Testis (tissue), 3 donors: Measurements from ENCODE around the gene IRF2. TPM values are rescaled to one million over a fixed set of nuclear protein-coding genes. Genes with fewer than 3 reads are reported as not detected.
A peak's percentile ranks its signal among the peaks of the same experiment; 100 is the strongest.

Experiments used
- DNase-seq: peaks from one replicate; pipeline ENCODE4 v3.0.0-alpha.2; 2019
- H3K27ac ChIP-seq, 2 donors: fragments of 200-600 bp; sonication (generic); one replicate each; pipeline ENCODE4 v1.5.1; 2019
- H3K27me3 ChIP-seq: fragments of 200-600 bp; sonication (generic); one replicate; pipeline ENCODE4 v1.5.1; 2019
- H3K36me3 ChIP-seq: fragments of 200-600 bp; sonication (generic); one replicate; pipeline ENCODE4 v1.5.1; 2017; ENCODE audit warnings: low read depth; ENCODE audit errors: missing control alignments
- H3K4me1 ChIP-seq: fragments of 200-600 bp; sonication (generic); one replicate; pipeline ENCODE4 v1.5.1; 2019
- H3K4me3 ChIP-seq, 2 donors: fragments of 200-600 bp; sonication (generic); one replicate each; pipeline ENCODE4 v1.5.1; 2017 to 2019
- H3K9me3 ChIP-seq: fragments of 200-600 bp; sonication (generic); one replicate; pipeline ENCODE4 v1.5.1; 2017
- POLR2A ChIP-seq: fragments of 450-650 bp; IDR thresholded peaks from one replicate; pipeline ENCODE4 v1.6.1; 2017; ENCODE audit warnings: antibody characterized with exemption, mild to moderate bottlenecking, moderate library complexity
- WGBS, 2 donors: methylation state at CpG; one replicate each; pipeline ENCODE4 v1.1.5; 2018; 5-methylcytosine and 5-hydroxymethylcytosine counted together
- intact Hi-C: fragments of 100-400 bp; cut with DNase I; formaldehyde crosslinking; loops from one replicate; pipeline ENCODE4 v1.15.1; 2023; ENCODE audit warnings: low total_unique reads
- polyA plus RNA-seq: library from polyadenylated mRNA; stranded (reverse); fragments of 350-450 nt; fragmentation: Illumina TruSeq; extraction: RNeasy Lipid Tissue Mini Kit (QIAGEN cat#74804); gene quantifications from one replicate; pipeline ENCODE4 v1.2.3, GENCODE V29; 2014; ENCODE audit warnings: low read depth, low replicate concordance; ENCODE audit not compliant: insufficient read depth
- total RNA-seq, 2 donors: library from RNA; depleted of rRNA; stranded (reverse); fragments of >200 nt; gene quantifications; one replicate each; pipeline ENCODE4 v1.2.3, GENCODE V29; 2016
- TF ChIP-seq, protein P1 (sequence below), 3 experiments: fragments of 450-650 bp in 2 of 3; fragments of 200-600 bp in 1 of 3; sonication (generic) in 1 of 3; IDR thresholded peaks; one replicate each; pipeline ENCODE4 v1.5.1; 2016 to 2019; ENCODE audit warnings: antibody characterized with exemption in 3 of 3, mild to moderate bottlenecking in 2 of 3, moderate library complexity in 1 of 3

The IRF2 gene
- total and polyA plus RNA-seq, 3 donors from 2014 or later: 13.0 to 22.3 (median 16.1) TPM

DNA sequence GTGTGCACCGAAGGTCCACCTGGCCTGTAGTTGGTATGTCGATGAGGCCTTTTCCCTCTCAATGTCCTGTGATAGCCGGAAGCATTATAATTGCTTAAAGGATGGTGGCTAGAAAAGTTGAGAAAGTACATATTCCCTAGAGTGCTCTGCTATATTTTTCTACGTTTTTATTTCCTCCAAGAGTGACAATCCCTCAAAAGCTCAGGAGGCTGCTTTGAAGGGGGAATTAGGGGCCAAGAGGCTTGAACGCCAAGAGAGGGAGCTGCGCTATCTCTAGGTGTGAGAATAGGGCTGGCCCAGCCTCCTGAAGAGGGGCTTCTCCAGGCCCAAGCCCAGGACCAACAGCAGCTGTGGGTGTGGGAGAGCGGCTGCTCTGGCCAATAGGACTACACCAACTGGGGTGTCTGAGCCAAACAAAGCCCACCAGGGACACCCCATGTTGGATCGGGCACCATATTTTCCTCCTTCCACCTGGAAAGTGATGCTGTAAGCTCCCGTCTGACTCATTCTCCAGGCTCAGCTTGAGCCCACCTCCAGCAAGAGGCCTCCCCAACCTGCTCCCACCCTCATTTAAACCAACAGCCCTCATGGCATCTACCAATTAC lies 124.0 kb downstream of the IRF2 start:
- TF ChIP-seq POLR2A: no peak
- TF ChIP-seq, protein P1, sequence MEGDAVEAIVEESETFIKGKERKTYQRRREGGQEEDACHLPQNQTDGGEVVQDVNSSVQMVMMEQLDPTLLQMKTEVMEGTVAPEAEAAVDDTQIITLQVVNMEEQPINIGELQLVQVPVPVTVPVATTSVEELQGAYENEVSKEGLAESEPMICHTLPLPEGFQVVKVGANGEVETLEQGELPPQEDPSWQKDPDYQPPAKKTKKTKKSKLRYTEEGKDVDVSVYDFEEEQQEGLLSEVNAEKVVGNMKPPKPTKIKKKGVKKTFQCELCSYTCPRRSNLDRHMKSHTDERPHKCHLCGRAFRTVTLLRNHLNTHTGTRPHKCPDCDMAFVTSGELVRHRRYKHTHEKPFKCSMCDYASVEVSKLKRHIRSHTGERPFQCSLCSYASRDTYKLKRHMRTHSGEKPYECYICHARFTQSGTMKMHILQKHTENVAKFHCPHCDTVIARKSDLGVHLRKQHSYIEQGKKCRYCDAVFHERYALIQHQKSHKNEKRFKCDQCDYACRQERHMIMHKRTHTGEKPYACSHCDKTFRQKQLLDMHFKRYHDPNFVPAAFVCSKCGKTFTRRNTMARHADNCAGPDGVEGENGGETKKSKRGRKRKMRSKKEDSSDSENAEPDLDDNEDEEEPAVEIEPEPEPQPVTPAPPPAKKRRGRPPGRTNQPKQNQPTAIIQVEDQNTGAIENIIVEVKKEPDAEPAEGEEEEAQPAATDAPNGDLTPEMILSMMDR (IDR thresholded peaks at IDR 0.05): no peak
- H3K27me3 ChIP-seq: no peaks in the 10 kb centered on the region
- intact Hi-C loops: no loop called here

DNA sequence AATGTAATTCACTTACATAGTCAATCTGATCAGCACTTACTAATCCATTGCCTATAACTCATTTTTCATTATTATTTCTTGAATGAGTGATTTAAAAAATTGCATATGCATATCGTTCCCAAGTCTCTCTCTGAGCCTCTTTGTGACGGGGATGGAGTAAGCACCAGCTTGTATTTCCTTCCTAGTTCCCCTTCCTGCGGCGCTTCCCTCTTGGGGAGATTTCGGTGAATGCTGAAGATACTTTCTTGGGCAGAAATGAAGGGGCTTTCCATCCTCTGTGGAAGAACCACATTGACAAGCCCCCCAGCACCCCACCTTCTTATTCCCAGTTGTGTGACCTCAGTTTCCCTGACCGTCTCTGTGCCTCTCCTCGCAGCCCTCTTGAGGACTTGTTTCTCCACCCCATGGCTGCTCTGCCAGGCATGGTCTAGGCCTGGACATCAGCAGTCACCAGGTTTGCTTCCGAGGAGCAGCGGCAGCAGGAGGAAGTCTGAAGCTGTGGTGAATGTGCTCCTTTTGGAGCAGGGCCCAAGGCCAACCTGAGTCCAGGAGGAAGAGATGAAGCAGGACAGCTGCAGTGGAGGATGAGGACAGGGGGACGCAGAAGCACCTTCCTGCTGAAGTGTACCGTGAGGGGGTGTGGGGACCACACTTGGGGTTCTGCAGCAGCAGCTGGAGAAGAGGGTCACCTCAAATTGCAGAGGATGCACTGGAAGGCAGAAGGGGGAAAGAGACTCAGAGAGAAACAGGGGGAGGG lies 124.9 kb downstream of the IRF2 start:
- Histone ChIP-seq H3K4me3 (no peak overlapping the region), H3K36me3 (no peaks in the 10 kb centered on the region), H3K9me3 (no peaks in the 10 kb centered on the region), H3K4me1 (peaks cover 34% of the 10 kb centered on the region), H3K27me3 (no peaks in the 10 kb centered on the region), H3K27ac (peak overlapping the region in 1 of 2 donors; percentile 60)
- TF ChIP-seq, protein P1 (IDR thresholded peaks at IDR 0.05): no peak
- TF ChIP-seq POLR2A: no peak
- DNase-seq: peak; percentile 30
- 79 to 87% methylated on average over 11 of the region's 11 CpGs for WGBS, 2 donors
- intact Hi-C loops: loop anchor here (10.0 kb wide), 1 partner anchor 45 kb away; no protein-coding TSS in a partner anchor

More for the DNA sequence above, 124.0 kb downstream of the IRF2 start:
- Histone ChIP-seq H3K36me3 (no peaks in the 10 kb centered on the region), H3K4me1 (peaks cover 31% of the 10 kb centered on the region), H3K9me3 (no peaks in the 10 kb centered on the region), H3K4me3 (no peak overlapping the region), H3K27ac (no peak overlapping the region)
- DNase-seq: no peak
- 87 to 95% methylated on average over 9 of the region's 9 CpGs for WGBS, 2 donors

DNA sequence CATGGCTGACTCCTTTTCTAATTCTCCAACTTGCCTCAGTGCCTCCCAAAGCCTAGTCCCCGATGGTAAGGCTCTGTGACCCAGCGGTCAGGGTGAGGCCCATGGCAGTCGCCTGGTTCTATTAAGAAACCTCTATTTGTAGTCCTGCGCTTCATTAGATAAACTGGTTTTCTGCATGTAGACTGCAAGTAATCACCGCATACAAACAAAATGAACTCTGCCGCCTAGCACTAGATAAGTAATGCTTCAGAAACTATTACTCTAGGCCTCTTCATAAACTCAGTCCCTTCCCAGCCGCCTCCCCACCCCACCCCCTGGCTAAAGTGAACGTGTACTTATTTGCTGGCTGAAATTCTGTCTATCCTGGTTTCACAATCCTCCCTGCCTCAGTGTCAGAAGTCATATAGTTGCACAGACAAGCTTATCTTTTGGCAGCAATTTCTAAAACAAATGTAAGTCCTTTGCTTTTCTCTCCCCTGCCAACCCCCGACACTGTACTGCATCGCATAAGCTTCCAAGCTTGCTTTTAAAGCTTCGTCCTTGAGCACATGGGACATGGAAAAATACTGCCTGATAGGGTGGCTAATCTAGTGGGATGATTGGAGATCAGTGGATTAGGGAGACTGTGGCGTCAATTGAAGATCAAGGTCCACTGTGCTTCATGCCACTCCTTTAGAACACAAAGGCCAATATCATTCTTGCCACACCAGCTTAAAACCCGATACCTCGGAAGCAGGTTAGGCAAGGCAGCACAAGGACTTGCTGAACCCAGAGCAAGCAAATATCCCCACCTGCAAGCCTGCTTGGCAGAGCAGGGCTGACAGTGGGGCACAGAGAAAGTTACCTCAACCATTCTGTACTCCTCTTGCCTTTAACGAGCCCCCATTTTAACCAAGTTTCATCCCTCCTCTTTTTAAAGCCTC lies 125.8 kb downstream of the IRF2 start:
- intact Hi-C loops: loop anchor here (10.0 kb wide), 1 partner anchor 46 kb away; no protein-coding TSS in a partner anchor
- no peak overlapping the region for H3K4me3 ChIP-seq
- H3K27me3 ChIP-seq: no peaks in the 10 kb centered on the region
- TF ChIP-seq, protein P1 (IDR thresholded peaks at IDR 0.05): no peak
- TF ChIP-seq POLR2A: no peak
- no peaks in the 10 kb centered on the region for H3K36me3 ChIP-seq
- no peaks in the 10 kb centered on the region for H3K9me3 ChIP-seq
- H3K4me1 ChIP-seq: peaks cover 34% of the 10 kb centered on the region
- peak overlapping the region; percentile 51 to 60 for H3K27ac ChIP-seq
- 43 to 57% methylated on average over 15 of the region's 15 CpGs for WGBS, 2 donors
- peak; percentile 51 for DNase-seq

DNA sequence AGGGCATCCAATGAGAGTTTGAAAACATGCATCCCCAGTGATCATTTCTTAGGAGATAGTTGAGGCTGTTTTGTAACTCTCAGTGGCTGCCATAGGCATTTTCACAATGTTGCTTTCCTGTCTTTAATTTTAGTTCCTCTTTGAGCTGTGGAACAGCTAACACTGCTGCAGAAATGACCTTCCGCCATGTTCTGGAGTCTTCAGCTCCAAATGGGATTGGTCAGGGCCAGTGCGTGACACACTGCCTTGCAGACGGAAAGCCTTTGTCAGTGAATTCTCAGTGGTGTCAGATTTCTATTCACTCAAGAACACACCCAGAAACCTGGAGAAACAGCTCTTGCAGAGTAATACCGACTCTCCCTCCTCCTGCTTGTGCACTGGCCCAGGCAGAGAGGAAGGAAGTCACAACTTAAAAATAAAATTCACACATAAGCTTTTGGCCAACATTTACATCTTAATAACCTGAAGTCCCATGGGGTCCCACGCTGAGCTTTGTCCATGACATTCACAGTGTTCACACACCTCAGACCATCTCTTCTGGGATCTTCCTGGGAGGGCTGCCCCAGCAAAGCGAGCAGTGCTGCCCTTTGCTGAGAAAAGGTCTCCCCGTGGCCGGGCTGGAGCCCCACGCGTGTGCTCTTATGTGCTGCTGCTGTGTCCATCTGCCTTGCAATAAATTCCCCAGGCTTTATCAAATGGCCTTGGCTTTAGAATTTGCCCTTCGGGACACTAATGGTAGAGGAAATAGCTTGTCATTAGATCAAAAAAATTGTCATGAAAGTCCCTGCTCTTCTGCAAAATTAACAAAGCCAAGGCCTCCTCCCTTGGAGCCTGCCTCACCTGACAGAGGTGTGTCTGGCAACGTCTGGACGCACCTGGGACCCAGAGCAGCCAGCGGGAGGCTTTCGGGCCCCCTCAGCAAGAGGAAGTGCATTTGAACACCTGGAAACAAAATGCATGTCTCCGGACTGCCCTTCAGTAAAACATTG lies 126.8 kb downstream of the IRF2 start:
- DNase-seq: peak; percentile 35
- intact Hi-C loops: loop anchor here (10.0 kb wide), 1 partner anchor 47 kb away; no protein-coding TSS in a partner anchor
- H3K4me1 ChIP-seq: peaks cover 40% of the 10 kb centered on the region
- H3K36me3 ChIP-seq: no peaks in the 10 kb centered on the region
- TF ChIP-seq, protein P1 (IDR thresholded peaks at IDR 0.05): no peak
- TF ChIP-seq POLR2A: no peak
- H3K4me3 ChIP-seq: no peak overlapping the region
- WGBS, 2 donors: 44 to 45% methylated on average over 16 of the region's 16 CpGs
- H3K27me3 ChIP-seq: no peaks in the 10 kb centered on the region
- H3K9me3 ChIP-seq: no peaks in the 10 kb centered on the region
- H3K27ac ChIP-seq: peak overlapping the region; percentile 51 to 60
